ENCODE measurements around the gene SH3BP5.

The SH3BP5 gene

DNA sequence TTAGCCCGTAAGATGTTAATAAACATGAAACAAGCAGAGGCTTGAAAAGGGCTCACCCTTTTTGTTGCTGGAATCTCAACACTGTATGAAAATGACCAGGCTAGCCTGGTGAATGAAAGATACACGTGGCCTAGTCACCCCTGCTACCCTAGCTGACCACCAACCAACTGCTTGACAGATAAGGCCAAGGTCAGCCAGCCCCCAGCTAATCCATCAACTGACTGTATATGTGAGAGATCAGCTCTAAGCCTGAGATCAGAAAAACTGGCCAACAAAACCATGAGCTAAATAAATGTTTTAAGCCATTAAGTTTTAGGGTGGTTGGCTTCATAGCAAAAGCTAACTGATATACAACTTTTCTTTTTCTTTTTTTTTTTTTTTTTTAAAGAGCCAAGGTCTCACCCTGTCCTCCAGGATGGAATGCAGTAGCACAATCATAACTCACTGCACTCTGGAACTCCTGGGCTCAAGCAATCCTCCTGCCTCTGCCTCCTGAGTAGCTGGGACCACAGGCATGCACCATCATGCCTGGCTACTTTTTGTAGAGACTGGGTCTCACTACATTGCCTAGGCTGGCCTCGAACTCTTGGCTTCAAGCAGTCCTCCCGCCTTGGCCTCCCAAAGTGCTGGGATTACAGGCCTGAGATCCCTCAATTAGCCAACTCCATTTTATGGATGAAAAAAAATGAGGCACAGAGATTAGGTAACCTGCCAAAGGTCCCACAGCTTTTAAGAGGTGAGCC, 34.6 kb downstream of the SH3BP5 start:
- no peak overlapping the region for H3K4me3 ChIP-seq (ENCODE audit: low read depth, low read length)
- DNase-seq (ENCODE audit: low read depth, low spot score): no peak
- TF ChIP-seq, protein P1, sequence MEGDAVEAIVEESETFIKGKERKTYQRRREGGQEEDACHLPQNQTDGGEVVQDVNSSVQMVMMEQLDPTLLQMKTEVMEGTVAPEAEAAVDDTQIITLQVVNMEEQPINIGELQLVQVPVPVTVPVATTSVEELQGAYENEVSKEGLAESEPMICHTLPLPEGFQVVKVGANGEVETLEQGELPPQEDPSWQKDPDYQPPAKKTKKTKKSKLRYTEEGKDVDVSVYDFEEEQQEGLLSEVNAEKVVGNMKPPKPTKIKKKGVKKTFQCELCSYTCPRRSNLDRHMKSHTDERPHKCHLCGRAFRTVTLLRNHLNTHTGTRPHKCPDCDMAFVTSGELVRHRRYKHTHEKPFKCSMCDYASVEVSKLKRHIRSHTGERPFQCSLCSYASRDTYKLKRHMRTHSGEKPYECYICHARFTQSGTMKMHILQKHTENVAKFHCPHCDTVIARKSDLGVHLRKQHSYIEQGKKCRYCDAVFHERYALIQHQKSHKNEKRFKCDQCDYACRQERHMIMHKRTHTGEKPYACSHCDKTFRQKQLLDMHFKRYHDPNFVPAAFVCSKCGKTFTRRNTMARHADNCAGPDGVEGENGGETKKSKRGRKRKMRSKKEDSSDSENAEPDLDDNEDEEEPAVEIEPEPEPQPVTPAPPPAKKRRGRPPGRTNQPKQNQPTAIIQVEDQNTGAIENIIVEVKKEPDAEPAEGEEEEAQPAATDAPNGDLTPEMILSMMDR (IDR thresholded peaks at IDR 0.05; ENCODE audit: insufficient read depth, low read length, missing control alignments): no peak
- ChIA-PET POLR2A (interaction anchor here (0.9 kb wide), 1 partner anchor 28 kb away, joined by 3 read pairs; no protein-coding TSS in a partner anchor), CTCF (interaction anchor here (1.1 to 2.9 kb wide), 3 partner anchors 9 to 60 kb away, joined by 3 to 8 read pairs (median 6); no protein-coding TSS in a partner anchor)

DNA sequence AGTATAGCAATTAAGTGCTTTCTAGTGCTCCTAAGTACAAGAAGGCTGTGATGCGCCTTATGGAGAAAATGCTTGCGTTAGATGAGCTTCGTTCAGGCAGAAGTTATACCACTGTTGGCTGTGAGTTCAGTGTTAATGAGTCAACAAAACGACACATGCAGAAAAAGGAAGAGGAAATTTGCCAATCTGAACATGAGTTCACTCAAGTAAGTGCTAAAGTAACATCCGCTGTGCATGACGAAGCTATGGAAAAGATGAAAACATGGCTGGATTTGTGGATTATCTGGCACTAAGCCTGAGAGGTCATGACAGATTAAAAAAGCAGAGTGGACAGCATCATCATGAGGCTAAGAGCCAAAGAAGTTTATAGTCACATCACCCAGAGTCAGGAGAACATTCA, 36.9 kb downstream of the SH3BP5 start:
- DNase-seq (ENCODE audit: low read depth, low spot score): no peak
- TF ChIP-seq, protein P1 (IDR thresholded peaks at IDR 0.05; ENCODE audit: insufficient read depth, low read length, missing control alignments): no peak
- ChIA-PET CTCF (interaction anchor here (1.1 to 2.9 kb wide), 6 partner anchors 9 to 38 kb away, joined by 3 to 8 read pairs (median 4); partner anchors contain the start of gene SH3BP5), POLR2A (no interaction called here)
- H3K4me3 ChIP-seq (ENCODE audit: low read depth, low read length): no peak overlapping the region

DNA sequence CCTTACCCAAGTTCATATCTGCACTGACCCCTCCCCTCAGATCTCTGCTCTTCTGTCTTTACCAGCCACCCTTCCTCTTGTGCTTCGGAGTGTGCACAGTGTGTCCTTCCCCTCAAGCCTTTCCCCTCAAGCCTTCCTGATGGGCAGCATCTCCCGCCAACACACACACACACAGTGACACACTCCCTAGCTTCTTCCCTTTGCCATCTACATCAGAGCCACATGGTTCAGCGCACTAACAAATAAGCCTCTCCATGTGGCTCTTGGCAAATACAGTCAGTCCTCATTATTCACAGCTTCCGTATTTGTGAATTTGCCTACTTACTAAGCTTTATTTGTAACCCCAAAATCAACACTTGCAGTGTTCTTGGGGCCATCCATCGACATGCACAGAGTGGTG, 37.5 kb downstream of the SH3BP5 start:
- TF ChIP-seq, protein P1 (IDR thresholded peaks at IDR 0.05; ENCODE audit: insufficient read depth, low read length, missing control alignments): no peak
- no peak overlapping the region for H3K4me3 ChIP-seq (ENCODE audit: low read depth, low read length)
- ChIA-PET CTCF (interaction anchor here (1.2 to 1.7 kb wide), 4 partner anchors 8 to 38 kb away, joined by 4 to 8 read pairs (median 4); partner anchors contain the start of gene SH3BP5), POLR2A (no interaction called here)
- DNase-seq (ENCODE audit: low read depth, low spot score): no peak

DNA sequence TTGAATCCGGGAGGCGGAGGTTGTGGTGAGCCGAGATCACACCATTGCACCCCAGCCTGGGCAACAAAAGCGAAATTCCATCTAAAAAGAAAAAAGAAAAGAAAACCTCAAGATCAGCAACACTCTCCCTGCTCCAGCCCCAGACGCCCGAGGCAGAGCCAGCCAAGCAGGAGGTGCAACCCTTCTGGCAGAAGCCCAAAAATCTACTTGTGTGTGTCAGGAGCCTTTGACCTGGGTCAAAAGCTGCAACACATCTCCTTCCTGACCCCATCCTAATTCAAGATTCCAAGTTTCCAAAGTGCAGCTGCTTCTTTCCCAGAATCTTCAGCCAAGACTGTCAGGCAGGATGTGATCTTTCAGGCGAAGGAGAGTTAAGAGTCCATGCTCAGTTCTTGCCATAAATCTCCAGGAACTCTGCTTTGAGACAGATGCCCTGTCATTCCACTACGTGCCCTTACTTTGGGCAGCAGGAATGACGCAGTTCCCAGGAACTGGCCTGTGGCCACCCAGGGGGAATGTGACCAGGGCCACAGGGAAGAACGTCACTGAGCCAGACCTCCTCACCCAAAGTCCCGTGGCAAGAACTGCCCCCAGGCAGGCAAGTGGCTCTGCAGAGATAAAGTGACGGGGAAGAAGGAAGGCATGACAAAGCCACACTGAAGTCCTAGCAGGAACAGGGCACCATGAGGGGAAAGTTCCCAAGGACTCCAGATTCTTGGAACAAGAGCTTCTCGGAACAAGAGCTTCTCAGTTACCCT, 39.4 kb downstream of the SH3BP5 start:
- H3K4me3 ChIP-seq (ENCODE audit: low read depth, low read length): no peak overlapping the region
- DNase-seq (ENCODE audit: low read depth, low spot score): no peak
- ChIA-PET POLR2A (no interaction called here), CTCF (interaction anchor here (1.1 to 18.9 kb wide), 2 partner anchors 8 to 26 kb away, joined by 4 to 159 read pairs; no protein-coding TSS in a partner anchor)
- TF ChIP-seq, protein P1 (IDR thresholded peaks at IDR 0.05; ENCODE audit: insufficient read depth, low read length, missing control alignments): no peak

DNA sequence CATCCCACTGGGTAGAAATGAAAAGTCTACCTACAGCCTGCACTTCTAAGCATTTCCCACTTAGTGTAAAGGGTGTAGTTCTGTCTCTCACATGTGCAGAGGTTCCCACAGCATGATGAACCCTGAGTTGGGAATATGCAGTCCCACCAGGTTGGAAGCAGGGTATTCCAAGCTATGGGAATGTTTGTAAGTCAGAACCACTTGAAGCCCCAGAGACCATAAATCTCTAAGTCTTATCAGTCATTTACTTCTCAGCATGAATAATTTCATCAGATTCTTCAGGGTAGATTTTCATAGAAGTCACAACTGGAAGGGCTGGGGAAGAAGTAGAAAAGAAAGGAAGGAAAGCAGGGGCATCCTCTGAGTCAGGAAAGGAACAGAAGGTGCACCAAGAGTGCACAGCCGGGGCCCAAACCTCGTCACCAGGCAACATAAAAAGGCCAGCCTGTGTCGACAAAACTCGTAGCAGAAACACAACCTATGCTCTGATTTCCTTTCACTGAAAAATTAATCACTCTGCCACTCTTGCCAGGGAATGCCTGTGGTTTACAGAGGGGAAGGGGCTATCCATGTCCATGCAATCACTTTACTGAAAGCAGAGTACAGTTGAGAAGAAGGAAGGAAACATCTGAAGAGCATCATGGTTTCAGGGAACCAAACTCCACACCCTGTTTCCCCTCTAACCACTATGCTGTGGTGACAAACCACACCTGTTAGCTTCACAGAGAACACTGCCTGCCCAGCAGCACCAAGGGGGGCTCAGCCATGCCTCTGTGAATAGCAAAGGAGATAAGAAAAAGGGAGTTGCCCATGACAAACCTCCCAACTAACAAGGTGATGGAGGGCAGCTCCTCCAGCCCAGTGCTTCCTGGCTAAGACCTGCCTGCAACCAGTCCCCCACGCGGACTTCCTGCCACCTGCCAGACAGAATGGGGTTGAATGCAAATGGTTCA, 40.5 kb downstream of the SH3BP5 start:
- H3K4me3 ChIP-seq (ENCODE audit: low read depth, low read length): no peak overlapping the region
- TF ChIP-seq, protein P1 (IDR thresholded peaks at IDR 0.05; ENCODE audit: insufficient read depth, low read length, missing control alignments): no peak
- CTCF ChIA-PET: interaction anchor here (0.6 to 18.9 kb wide), 2 partner anchors 25 to 67 kb away, joined by 3 to 159 read pairs; no protein-coding TSS in a partner anchor
- POLR2A ChIA-PET: no interaction called here
- DNase-seq (ENCODE audit: low read depth, low spot score): no peak

All from AG04449 (cell line).